ENCODE measurements around the gene BICRA.
"Not testable (repeated sequence)": the region's sequence is repeated elsewhere in the genome, so short reads cannot be mapped to it uniquely, and the experiment has no call there.

BICRA gene

GRCh38 chr19:47663435-47663910 lies 54.5 kb downstream of the BICRA start:
- peak; percentile 97 for DNase-seq (ENCODE audit: low read depth)

GRCh38 chr19:47663911-47664771 lies 55.2 kb downstream of the BICRA start:
- peak; percentile 99 for DNase-seq (ENCODE audit: low read depth)

GRCh38 chr19:47668556-47668955 lies 59.6 kb downstream of the BICRA start:
- not testable (repeated sequence) for DNase-seq (ENCODE audit: low read depth)

GRCh38 chr19:47670736-47671135 lies 61.8 kb downstream of the BICRA start:
- DNase-seq (ENCODE audit: low read depth) = no peak

- DNase-seq (ENCODE audit: low read depth) = no peak
These were observed 62.6 kb downstream of the BICRA start for GRCh38 chr19:47671499-47671898.

- no peak for DNase-seq (ENCODE audit: low read depth)
These were observed 64.5 kb downstream of the BICRA start for GRCh38 chr19:47673426-47673825.

GRCh38 chr19:47674548-47674947 lies 65.6 kb downstream of the BICRA start:
- no peak for DNase-seq (ENCODE audit: low read depth)

- no peak for DNase-seq (ENCODE audit: low read depth)
These were observed 66.3 kb downstream of the BICRA start for GRCh38 chr19:47675271-47675670.

- no peak for DNase-seq (ENCODE audit: low read depth)
These were observed 66.9 kb downstream of the BICRA start for GRCh38 chr19:47675859-47676258.

- DNase-seq (ENCODE audit: low read depth) = no peak
These were observed 67.9 kb downstream of the BICRA start for GRCh38 chr19:47676811-47677210.

- no peak for DNase-seq (ENCODE audit: low read depth)
These were observed 70.4 kb downstream of the BICRA start for GRCh38 chr19:47679251-47679900.

- no peak for DNase-seq (ENCODE audit: low read depth)
These were observed 71.3 kb downstream of the BICRA start for GRCh38 chr19:47679922-47680857.

GRCh38 chr19:47680858-47681332 lies 72.0 kb downstream of the BICRA start:
- DNase-seq (ENCODE audit: low read depth) = no peak

- DNase-seq (ENCODE audit: low read depth) = no peak
These were observed 72.5 kb downstream of the BICRA start for GRCh38 chr19:47681388-47681787.

GRCh38 chr19:47681936-47682335 lies 73.0 kb downstream of the BICRA start:
- no peak for DNase-seq (ENCODE audit: low read depth)

GRCh38 chr19:47682939-47683338 lies 74.0 kb downstream of the BICRA start:
- DNase-seq (ENCODE audit: low read depth) = no peak

- DNase-seq (ENCODE audit: low read depth) = no peak
These were observed 77.9 kb downstream of the BICRA start for GRCh38 chr19:47686679-47687450.

GRCh38 chr19:47687906-47688305 lies 79.0 kb downstream of the BICRA start:
- DNase-seq (ENCODE audit: low read depth) = no peak

GRCh38 chr19:47691090-47691489 lies 82.2 kb downstream of the BICRA start:
- DNase-seq (ENCODE audit: low read depth) = no peak

GRCh38 chr19:47691782-47692181 lies 82.8 kb downstream of the BICRA start:
- no peak for DNase-seq (ENCODE audit: low read depth)

GRCh38 chr19:47693489-47693888 lies 84.6 kb downstream of the BICRA start:
- no peak for DNase-seq (ENCODE audit: low read depth)
